Stomach smooth muscle (tissue), 2 donors: ENCODE results near the gene HOTAIR.

Source experiments
- H3K27ac ChIP-seq: one replicate; pipeline ENCODE4 v1.7.0; 2013; ENCODE audit warnings: mild to moderate bottlenecking, low read length, inconsistent platforms
- H3K27me3 ChIP-seq, 2 donors: one replicate each; pipeline ENCODE4 v1.7.0; 2013; ENCODE audit warnings: low read length in 2 of 2; ENCODE audit not compliant: insufficient read depth in 2 of 2, control insufficient read depth in 1 of 2
- H3K36me3 ChIP-seq, 2 donors: one replicate each; pipeline ENCODE4 v1.7.0; 2013; ENCODE audit warnings: low read length in 2 of 2; ENCODE audit not compliant: control insufficient read depth in 2 of 2, insufficient read depth in 2 of 2
- H3K4me1 ChIP-seq: one replicate; pipeline ENCODE4 v1.7.0; 2013; ENCODE audit warnings: low read length; ENCODE audit not compliant: control insufficient read depth, insufficient read depth
- H3K4me3 ChIP-seq, 2 donors: one replicate each; pipeline ENCODE4 v1.7.0; 2013; ENCODE audit warnings: low read length in 2 of 2
- H3K9ac ChIP-seq, 2 donors: one replicate each; pipeline ENCODE4 v1.7.0; 2013; ENCODE audit warnings: low read length in 2 of 2, mild to moderate bottlenecking in 1 of 2
- H3K9me3 ChIP-seq, 2 donors: one replicate each; pipeline ENCODE4 v1.7.0; 2013; ENCODE audit warnings: low read length in 2 of 2; ENCODE audit not compliant: control insufficient read depth in 2 of 2
- donor health status: healthy.
- donor health status: Pancreatic carcinoma.

The HOTAIR gene

GRCh38 chr12:53935383-53936341, 39.1 kb downstream of the HOTAIR start:
- Histone ChIP-seq H3K9me3 (peaks cover 0 to 2% of the 10 kb centered on the region in 2 donors), H3K36me3 (no peaks in the 10 kb centered on the region), H3K27me3 (peaks cover 83 to 86% of the 10 kb centered on the region in 2 donors), H3K27ac (no peak overlapping the region), H3K4me3 (peak overlapping the region in 1 of 2 donors; percentile 15), H3K9ac (no peak overlapping the region), H3K4me1 (peaks cover 6% of the 10 kb centered on the region)

- peaks cover 4% of the 10 kb centered on the region for H3K4me1 ChIP-seq
- no peak overlapping the region for H3K9ac ChIP-seq
- H3K9me3 ChIP-seq: peaks cover 0 to 2% of the 10 kb centered on the region in 2 donors
- peaks cover 86% of the 10 kb centered on the region in 2 donors for H3K27me3 ChIP-seq
- H3K36me3 ChIP-seq: no peaks in the 10 kb centered on the region
- H3K27ac ChIP-seq: no peak overlapping the region
- H3K4me3 ChIP-seq: no peak overlapping the region
Observed at GRCh38 chr12:53932915-53933314, 41.8 kb downstream of the HOTAIR start.

GRCh38 chr12:53931844-53932581, 42.7 kb downstream of the HOTAIR start:
- Histone ChIP-seq H3K36me3 (no peaks in the 10 kb centered on the region), H3K4me3 (no peak overlapping the region), H3K27ac (no peak overlapping the region), H3K27me3 (peaks cover 82 to 86% of the 10 kb centered on the region in 2 donors), H3K4me1 (peaks cover 10% of the 10 kb centered on the region), H3K9ac (no peak overlapping the region), H3K9me3 (peaks cover 0 to 2% of the 10 kb centered on the region in 2 donors)

- Histone ChIP-seq H3K27ac (no peak overlapping the region), H3K4me1 (peaks cover 10% of the 10 kb centered on the region), H3K36me3 (no peaks in the 10 kb centered on the region), H3K4me3 (no peak overlapping the region), H3K27me3 (peaks cover 84 to 86% of the 10 kb centered on the region in 2 donors), H3K9me3 (peaks cover 0 to 5% of the 10 kb centered on the region in 2 donors), H3K9ac (no peak overlapping the region)
Observed at GRCh38 chr12:53930591-53931255, 44.0 kb downstream of the HOTAIR start.

GRCh38 chr12:53929527-53929926, 45.2 kb downstream of the HOTAIR start:
- Histone ChIP-seq H3K4me1 (peaks cover 10% of the 10 kb centered on the region), H3K27me3 (peaks cover 85% of the 10 kb centered on the region in 2 donors), H3K9me3 (peaks cover 0 to 5% of the 10 kb centered on the region in 2 donors), H3K36me3 (no peaks in the 10 kb centered on the region), H3K27ac (no peak overlapping the region), H3K4me3 (no peak overlapping the region), H3K9ac (no peak overlapping the region)

GRCh38 chr12:53928054-53928835, 46.5 kb downstream of the HOTAIR start:
- Histone ChIP-seq H3K4me3 (no peak overlapping the region), H3K9ac (no peak overlapping the region), H3K27me3 (peaks cover 79 to 81% of the 10 kb centered on the region in 2 donors), H3K4me1 (peaks cover 10% of the 10 kb centered on the region), H3K9me3 (peaks cover 0 to 5% of the 10 kb centered on the region in 2 donors), H3K36me3 (no peaks in the 10 kb centered on the region), H3K27ac (no peak overlapping the region)

- Histone ChIP-seq H3K9ac (no peak overlapping the region), H3K36me3 (no peaks in the 10 kb centered on the region), H3K4me1 (peaks cover 10% of the 10 kb centered on the region), H3K9me3 (peaks cover 0 to 5% of the 10 kb centered on the region in 2 donors), H3K27ac (no peak overlapping the region), H3K4me3 (no peak overlapping the region), H3K27me3 (peaks cover 77 to 80% of the 10 kb centered on the region in 2 donors)
Observed at GRCh38 chr12:53927220-53928029, 47.3 kb downstream of the HOTAIR start.

- Histone ChIP-seq H3K9ac (no peak overlapping the region), H3K36me3 (no peaks in the 10 kb centered on the region), H3K27ac (no peak overlapping the region), H3K4me1 (peaks cover 10% of the 10 kb centered on the region), H3K9me3 (peaks cover 0 to 3% of the 10 kb centered on the region in 2 donors), H3K4me3 (no peak overlapping the region), H3K27me3 (peaks cover 62 to 79% of the 10 kb centered on the region in 2 donors)
Observed at GRCh38 chr12:53924521-53925405, 50.0 kb downstream of the HOTAIR start.
